Fibroblast of lung (primary cell): ENCODE results near the gene PPP1R16B.

Source experiments
- CTCF ChIP-seq, 2 donors: IDR thresholded peaks in 1 of 2; conservative IDR thresholded peaks in 1 of 2; 1 replicate in 1 of 2; 2 replicates in 1 of 2; pipeline ENCODE4 v1.5.1; 2011 to 2012; ENCODE audit warnings: low read length in 2 of 2, control low read depth in 1 of 2, inconsistent platforms in 1 of 2, low read depth in 1 of 2, mild to moderate bottlenecking in 1 of 2
- EZH2 ChIP-seq: IDR thresholded peaks from 2 replicates; pipeline ENCODE4 v1.5.1; 2012; ENCODE audit warnings: low read length, control low read depth, mild to moderate bottlenecking; ENCODE audit errors: missing control alignments

GRCh38 chr20:38946836-38947235, 141.3 kb downstream of the PPP1R16B start:
- TF ChIP-seq EZH2 (no peak), CTCF (conservative IDR thresholded peaks at IDR 0.05 in 1 of 2, IDR thresholded peaks at IDR 0.05 in 1 of 2; ENCODE audit: low read depth in 1 of 2, low read length in 2 of 2) (no peak)
